ENCODE data around the gene ATP11A. TPM values are rescaled to one million over a fixed set of nuclear protein-coding genes. Genes with fewer than 3 reads are reported as not detected.

ATP11A gene
- total RNA-seq, 1 experiment from 2014 or later: 8.7 TPM

GRCh38 chr13:112790735-112791641 is 101.2 kb downstream of the ATP11A start:
- H3K27me3 ChIP-seq (ENCODE audit: low read length): no peaks in the 10 kb centered on the region
- H3K9me2 ChIP-seq (replicated peaks; ENCODE audit: low read length): no peaks in the 10 kb centered on the region
- H3K79me2 ChIP-seq (ENCODE audit: low read length): no peaks in the 10 kb centered on the region
- DNase-seq (no peak), ATAC-seq (no peak)
- H3F3A ChIP-seq (ENCODE audit: low read length, unreplicated experiment): no peaks in the 10 kb centered on the region
- H3K9ac ChIP-seq (ENCODE audit: low read length): no peak overlapping the region
- H3K4me3 ChIP-seq (ENCODE audit: low read length): no peak overlapping the region
- H3K4me1 ChIP-seq (ENCODE audit: insufficient read depth, low read length): no peaks in the 10 kb centered on the region
- H3K27ac ChIP-seq (ENCODE audit: low read length): no peak overlapping the region
- H2AFZ ChIP-seq (ENCODE audit: low read length): no peak overlapping the region
- TF ChIP-seq EZH2phosphoT487 (IDR thresholded peaks at IDR 0.05; ENCODE audit: borderline replicate concordance, low read length) (no peak), CTCF (conservative IDR thresholded peaks at IDR 0.05; ENCODE audit: low read depth, low read length) (no peak), EZH2 (IDR thresholded peaks at IDR 0.05; ENCODE audit: low read length, unreplicated experiment) (no peak)
- H3K9me3 ChIP-seq (ENCODE audit: low read length): no peaks in the 10 kb centered on the region
- no peaks in the 10 kb centered on the region for H4K20me1 ChIP-seq (ENCODE audit: low read length)
- ChIA-PET POLR2A (ENCODE audit: unreplicated experiment) (no interaction called here), CTCF (no interaction called here)
- BruUV-seq (replicated peaks): no TSS peak
- H3K4me2 ChIP-seq (ENCODE audit: low read length): no peak overlapping the region
- no peaks in the 10 kb centered on the region for H3K36me3 ChIP-seq (ENCODE audit: low read depth, low read length)
- intact Hi-C loops (cut with micrococcal nuclease): no loop called here

GRCh38 chr13:112791663-112792440 is 102.0 kb downstream of the ATP11A start:
- Histone ChIP-seq H2AFZ (ENCODE audit: low read length) (no peak overlapping the region), H3K4me2 (ENCODE audit: low read length) (no peak overlapping the region), H3K4me3 (ENCODE audit: low read length) (no peak overlapping the region), H3F3A (ENCODE audit: low read length, unreplicated experiment) (no peaks in the 10 kb centered on the region), H3K4me1 (ENCODE audit: insufficient read depth, low read length) (no peaks in the 10 kb centered on the region), H3K9me2 (replicated peaks; ENCODE audit: low read length) (no peaks in the 10 kb centered on the region), H3K36me3 (ENCODE audit: low read depth, low read length) (no peaks in the 10 kb centered on the region), H3K9ac (ENCODE audit: low read length) (no peak overlapping the region), H3K27ac (ENCODE audit: low read length) (no peak overlapping the region), H3K79me2 (ENCODE audit: low read length) (no peaks in the 10 kb centered on the region), H4K20me1 (ENCODE audit: low read length) (no peaks in the 10 kb centered on the region), H3K9me3 (ENCODE audit: low read length) (no peaks in the 10 kb centered on the region), H3K27me3 (ENCODE audit: low read length) (no peaks in the 10 kb centered on the region)
- TF ChIP-seq EZH2phosphoT487 (IDR thresholded peaks at IDR 0.05; ENCODE audit: borderline replicate concordance, low read length) (no peak), CTCF (conservative IDR thresholded peaks at IDR 0.05; ENCODE audit: low read depth, low read length) (no peak), EZH2 (IDR thresholded peaks at IDR 0.05; ENCODE audit: low read length, unreplicated experiment) (no peak)
- intact Hi-C loops (cut with micrococcal nuclease): no loop called here
- DNase-seq (no peak), ATAC-seq (no peak)
- BruUV-seq (replicated peaks): no TSS peak
- POLR2A ChIA-PET (ENCODE audit: unreplicated experiment): no interaction called here
- CTCF ChIA-PET: no interaction called here
